ENCODE measurements around the gene LHX5.

Gene LHX5

DNA sequence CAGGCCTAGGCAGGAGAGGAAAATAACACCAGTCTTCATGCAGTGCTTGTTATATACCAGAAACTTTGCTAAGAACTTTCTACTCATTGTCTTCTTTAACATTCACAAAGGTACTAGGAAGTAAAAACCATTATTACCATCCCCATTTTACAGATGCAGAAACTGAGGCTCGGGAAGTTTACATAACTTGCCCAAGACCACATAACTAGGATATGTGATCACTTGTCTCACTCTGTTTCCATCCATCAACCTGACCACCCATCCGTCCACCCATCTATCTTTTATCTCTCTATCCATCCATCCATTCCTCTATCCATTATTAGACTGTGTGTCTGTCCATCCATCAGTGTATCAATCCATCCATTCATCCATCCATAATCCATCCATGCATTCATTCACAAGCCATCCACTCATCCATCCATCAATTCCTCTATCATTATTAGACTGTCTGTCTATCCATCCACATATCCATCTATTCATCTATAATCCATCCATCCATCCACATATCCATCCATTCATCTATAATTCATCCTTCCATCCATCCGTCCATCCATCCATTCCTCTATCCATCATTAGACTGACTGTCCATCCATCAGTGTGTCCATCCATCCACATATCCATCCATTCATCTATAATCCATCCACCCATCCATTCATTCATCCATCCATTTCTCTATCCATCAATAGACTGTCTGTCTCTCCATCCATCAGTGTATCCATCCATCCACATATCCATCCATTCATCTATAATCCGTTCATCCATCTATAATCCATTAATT, 33.0 kb downstream of the LHX5 start:
- no peak for DNase-seq

DNA sequence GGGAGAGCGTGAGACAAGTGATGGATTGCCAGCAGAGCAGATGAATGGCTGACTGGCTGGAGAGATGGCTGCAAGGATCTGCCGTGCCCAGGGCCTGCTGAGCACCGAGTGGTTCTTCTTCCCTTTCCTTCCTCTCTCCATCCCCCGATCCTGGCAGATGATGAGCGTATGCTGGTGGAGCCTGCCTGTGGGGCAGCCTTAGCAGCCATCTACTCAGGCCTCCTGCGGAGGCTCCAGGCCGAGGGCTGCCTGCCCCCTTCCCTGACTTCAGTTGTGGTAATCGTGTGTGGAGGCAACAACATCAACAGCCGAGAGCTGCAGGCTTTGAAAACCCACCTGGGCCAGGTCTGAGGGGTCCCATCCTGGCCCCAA, 34.0 kb downstream of the LHX5 start:
- DNase-seq = no peak

DNA sequence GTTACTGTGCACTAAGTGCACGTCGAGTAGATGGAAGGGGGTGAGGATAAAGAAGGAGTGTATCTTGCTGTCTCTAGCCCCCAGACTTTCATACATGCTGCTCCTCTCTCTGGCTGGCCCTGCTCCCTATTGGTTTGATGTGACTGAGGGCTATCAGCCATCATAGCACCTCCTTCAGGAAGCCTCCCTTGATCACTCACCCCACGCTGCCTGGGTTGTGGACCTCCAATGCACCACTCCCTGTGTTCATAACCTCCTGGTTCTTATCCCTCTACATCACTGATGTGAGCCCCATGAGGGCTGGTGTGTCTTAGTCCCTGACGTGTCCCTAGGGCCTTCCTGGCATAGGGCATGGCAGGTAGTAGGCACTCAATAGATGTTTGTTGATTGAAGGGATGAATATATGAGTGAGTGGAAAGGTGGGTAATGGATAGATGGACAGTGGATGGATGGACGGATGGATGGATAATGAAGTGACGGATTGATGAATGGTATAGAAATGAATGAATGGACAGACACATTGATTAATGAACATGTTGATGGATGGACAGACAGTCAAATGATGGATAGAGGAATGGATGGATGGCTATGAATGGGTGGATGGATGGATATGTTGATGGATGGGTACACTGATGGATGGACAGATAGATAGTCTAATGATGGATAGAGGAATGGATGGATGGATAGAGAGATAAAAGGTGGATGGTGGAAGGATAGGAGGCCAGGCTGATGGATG, 34.5 kb downstream of the LHX5 start:
- DNase-seq = no peak

DNA sequence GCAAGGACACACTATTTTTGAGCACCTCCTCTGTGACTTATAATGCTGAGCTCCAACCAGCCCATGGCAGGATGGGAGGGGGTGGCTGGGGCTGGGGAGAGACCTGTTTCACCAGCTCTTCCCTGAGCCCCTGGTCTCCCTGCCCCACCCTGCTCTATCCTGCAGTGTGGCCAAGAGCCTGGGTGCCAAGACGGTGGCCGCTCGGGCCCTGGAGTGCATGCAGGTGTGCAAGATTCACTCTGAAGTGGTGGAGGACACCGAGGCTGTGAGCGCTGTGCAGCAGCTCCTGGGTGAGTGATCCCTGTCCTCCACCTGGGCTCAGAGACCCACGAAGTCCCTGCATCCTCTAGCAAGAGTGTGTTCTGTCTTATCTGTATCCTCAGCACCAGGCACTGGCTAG, 35.1 kb downstream of the LHX5 start:
- no peak for DNase-seq

DNA sequence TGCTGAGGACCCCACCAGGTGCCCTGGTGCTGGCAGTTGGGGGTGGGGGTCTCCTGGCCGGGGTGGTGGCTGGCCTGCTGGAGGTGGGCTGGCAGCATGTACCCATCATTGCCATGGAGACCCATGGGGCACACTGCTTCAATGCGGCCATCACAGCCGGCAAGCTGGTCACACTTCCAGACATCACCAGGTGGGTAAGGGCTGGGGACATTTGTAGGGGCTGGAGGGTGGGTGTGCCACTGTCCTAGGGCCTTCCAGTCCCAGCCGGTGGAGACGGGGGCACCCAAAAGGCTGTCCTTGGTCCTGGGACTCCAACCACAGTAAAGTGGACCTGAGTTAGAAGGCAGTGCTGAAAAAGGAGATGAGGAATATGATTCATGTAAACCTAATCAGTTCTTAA, 36.3 kb downstream of the LHX5 start:
- no peak for DNase-seq

DNA sequence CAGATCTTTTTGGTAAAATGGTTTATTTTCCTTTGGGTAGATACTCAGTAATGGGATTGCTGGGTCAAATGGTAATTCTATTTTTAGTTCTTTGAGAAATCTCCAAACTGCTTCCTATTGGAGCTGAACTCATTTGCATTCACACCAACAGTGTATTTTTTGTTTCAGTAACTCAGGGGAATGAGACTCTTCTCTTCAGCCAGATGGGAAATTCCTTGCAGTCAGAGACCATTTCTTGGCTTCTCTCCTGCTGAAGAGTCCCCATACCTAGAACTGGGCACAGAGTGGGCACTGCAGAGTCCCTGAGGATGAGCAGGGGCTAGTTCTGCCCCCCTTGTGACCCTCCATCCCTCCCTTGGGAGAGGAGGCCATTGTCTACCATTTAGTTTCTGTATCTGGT, 38.7 kb downstream of the LHX5 start:
- DNase-seq = no peak

DNA sequence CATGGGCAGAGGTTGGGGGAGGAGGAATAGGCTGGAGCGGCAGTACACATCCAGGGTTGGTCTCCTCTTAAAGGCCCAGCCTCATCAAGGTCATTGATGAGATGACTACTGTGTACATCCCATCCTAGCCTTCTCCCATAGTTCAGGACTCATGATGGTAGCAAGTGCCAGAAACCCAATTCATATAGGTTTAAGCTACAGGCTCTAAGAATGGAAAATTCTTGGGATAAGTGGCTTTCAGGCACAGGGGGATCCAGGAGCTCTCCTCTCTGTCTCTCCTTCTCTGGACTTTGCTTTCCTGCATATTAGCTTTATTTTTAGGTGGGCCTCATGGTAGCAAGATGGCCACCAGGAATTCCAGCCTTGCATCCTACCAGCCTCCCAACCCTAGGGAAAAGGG, 43.2 kb downstream of the LHX5 start:
- DNase-seq = no peak

DNA sequence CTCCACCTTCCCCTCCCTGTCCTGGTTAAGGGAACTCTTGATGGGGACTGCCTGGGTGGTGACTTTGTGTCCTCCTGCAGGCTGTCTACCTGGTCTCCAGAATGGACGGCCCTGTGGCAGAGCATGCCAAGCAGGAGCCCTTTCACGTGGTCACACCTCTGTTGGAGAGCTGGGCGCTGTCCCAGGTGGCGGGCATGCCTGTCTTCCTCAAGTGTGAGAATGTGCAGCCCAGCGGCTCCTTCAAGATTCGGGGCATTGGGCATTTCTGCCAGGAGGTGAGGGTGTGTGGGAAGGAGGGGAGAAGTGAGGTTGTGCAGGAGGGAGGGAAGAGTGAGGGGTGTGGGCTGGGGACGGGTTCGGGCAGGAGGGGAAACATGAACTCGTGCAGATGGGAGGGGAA, 43.8 kb downstream of the LHX5 start:
- DNase-seq = no peak

DNA sequence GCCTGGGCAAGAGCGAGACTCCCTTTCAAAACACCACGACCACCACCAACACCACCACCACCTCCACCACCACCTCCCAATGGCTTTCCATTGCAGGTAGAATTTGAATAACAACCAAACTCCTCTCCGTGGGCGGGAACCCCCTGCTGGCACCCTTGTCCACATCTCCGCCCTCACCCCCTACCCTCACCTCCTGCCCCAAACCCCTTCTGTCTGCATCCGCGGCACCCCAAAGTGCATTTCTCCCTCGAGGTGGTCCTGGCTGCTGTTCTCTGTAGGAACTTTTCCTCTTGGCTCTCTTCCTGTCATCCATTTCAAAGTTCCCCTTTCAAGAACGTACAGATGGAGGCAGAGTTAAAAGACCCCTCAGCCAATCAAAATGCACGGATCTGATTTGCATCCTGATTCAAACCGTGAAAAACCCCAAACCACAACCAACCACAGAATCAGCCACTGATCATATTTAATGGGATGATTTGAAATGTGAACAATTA, 45.7 kb downstream of the LHX5 start:
- DNase-seq = no peak

DNA sequence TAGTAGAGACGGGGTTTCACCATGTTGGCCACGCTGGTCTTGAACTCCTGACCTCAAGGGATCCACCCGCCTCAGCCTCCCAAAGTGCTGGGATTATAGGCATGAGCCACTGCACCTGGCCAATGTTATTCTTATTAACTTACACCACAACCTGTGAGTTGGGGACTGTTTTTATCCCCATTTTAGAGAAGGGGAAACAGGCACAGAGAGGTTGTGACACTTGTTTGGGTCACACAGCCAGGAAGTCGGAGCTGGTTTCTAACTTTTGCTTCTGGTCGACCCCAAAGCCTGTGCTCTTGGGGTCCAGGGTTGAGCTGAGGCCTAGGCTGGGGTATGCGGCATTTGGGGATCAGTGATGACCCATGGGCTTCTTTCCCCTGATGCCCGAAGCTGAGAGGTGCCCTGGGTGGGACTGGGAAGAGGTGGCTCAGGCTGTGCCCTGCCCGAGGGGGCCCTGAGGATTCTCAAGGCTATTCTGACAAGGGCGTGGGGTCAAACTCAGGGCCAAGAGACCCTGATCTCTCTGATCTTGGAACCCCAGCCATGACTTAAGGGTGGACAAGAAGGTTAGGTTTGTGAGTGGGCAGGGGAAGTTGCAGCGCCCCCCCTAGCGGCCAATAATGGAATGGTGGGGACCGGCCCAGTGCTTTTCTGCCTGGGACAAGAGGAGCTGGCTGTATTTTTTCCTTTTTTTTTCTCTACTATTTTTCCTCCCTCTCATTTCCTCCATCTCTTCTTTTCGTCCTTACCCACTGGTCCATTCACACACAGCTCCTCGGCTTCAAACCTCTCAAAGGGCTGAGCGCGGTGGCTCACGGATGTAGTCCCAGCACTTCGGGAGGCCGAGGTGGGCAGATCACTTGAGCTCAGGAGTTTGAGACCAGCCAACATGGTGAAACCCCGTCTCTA, 46.5 kb downstream of the LHX5 start:
- peak; percentile 37 to 43 for DNase-seq

DNA sequence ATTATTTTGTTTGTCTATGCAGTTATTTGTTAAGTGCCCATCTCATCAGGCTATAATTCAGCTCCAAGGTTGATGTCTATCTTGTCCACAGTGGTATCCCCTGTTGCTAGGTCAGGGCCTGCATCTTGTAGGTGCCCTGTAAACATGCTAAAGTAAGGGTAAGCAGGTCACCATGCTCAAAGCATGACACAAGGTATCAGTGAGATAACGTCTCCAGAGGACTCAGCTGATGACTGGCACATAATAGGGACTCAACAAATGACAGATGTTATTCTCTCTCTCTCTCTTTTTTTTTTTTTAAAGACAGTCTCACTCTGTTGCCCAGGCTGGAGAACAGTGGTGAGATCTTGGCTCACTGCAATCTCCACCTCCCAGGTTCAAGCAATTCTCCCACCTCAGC, 47.2 kb downstream of the LHX5 start:
- no peak for DNase-seq

DNA sequence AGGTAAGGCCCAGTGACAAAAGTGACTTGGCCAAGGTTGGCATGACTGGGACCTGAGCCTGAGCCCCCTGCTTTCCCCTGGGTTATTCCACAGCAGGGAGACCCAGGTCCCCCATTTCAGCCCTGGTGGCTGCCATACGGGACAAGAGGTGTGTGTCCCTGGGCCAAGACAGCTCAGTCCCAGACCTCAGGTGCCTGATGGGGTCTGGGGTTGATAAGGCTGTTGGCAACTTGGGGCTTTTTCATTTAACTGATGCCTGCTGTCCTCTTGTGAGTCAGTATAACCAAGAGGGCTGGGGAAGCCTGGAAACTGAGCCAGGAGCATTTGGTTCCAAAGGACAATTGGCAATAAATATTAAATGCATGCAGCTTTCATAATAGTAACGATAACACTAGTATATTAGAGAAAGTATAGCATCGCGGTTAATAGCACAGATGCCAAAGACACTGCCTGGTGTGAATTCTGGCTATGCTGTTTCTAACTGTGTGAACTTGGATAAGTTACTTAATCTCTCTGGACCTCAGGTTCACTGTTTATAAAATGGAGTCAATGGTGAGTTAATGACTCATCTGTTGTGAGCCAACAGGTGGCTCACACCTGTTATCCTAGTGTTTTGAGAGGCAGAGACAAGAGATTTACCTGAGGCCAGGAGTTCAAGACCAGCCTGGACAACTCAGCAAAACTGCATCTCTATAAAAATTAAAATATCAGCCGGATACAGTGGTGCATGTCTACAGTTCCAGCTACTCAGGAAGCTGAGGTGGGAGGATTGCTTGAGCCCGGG, 48.6 kb downstream of the LHX5 start:
- no peak for DNase-seq

DNA sequence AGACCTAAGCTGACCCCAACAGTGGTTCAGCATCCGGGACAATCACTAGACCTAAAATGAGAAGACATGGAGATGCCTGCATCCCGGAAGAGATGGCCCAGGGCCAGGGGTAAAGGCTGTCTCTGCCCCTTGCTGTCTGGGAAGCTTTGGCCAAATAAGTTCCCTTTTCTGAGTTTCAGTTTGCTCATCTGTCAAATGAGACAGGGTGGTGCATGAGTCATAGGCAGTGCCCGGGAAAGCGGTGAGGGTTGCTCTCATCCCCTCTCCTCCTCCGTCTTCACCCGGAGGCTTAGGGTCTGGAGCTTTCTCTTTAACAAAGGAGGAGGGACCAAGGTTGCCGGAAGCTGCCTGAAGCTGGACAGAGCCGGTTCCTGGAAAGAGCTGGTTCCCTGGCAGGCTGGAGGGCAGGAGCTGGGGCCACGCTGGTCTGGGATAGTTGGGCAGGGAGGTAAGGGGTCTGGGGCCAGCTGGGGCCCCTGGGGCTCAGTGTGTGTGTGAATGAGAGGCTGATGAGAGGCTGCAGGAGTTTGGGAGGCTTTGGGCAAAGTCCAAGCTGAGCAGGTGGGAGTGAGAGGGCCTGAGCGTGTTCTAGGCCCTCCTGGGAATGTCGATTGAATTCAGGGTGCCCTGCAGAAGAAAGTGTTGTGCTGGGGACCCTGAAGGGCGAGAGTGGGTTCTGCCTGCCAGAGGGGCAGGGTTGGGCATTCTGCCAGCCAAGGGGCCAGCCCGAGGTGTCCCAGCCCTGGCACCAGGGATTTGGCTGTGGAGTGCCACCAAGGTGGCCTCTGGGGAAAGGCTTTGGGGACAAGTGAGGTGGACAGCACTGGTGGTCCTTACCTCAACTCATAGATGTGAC, 49.4 kb downstream of the LHX5 start, which contains the start of gene SDSL:
SDSL (plus strand) TSS at position 351 of the 856 bp plus-strand sequence. CDS start 5,603 bp downstream, outside the sequence.
- peak; percentile 16 to 80 for DNase-seq

DNA sequence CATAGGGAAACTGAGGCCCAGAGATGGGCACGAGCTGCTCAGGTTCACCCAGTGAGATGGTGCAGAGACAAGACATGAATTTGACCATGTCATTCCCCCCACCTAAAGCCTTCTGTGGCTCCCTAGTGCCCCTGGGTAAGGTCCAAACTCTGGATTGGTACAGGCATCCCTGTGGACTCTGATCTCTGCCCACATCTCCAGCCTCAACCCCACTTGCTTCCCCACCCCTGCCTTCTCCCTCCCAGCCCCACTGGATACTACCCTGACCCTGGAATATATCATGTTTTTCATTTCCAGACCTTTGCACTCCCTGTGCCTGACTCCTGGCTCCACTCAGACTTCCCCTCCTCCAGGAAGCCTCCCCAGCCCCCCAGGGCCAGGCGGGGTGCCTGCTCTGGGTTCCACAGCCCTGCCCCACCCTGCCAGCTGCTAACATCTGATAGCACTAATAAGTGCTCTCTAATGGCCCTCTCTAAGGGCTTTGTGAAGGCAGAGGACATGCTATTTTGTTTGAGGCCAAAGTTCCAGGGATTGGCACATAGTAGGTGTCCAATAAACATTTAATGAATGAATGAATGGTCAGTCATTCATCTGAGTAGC, 50.6 kb downstream of the LHX5 start:
- DNase-seq = no peak

DNA sequence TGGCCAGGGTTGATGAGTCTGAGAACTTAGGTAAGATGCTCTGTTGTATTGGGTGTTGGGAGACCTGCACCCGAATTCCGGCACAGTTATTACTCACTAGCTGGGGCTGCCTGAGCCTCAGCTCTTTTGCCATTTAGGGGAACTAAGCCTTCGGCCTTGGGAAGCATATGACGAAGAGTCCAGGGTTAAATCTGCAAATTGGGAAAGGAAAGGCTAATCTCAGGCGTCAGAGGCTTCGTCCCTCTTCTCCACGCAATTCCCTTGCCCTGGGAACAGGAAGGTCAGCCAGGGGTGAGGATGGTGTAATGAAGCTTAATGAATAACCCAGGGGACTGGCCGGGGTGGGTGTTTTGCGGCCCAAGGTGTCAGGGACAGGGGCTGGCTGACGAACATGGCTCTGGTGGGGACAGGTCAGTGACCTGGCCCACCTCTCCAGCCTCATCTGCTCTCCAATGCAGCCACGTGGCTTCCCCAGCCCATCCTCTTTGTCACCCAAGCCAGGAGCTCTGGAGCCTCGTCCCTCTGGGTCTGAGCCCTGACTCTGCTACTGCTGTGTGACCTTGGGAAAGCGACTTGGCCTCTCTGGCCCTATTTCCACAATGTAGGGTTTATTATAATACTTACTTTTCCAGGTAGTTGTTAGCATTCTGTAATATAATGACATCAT, 53.3 kb downstream of the LHX5 start:
- no peak for DNase-seq

DNA sequence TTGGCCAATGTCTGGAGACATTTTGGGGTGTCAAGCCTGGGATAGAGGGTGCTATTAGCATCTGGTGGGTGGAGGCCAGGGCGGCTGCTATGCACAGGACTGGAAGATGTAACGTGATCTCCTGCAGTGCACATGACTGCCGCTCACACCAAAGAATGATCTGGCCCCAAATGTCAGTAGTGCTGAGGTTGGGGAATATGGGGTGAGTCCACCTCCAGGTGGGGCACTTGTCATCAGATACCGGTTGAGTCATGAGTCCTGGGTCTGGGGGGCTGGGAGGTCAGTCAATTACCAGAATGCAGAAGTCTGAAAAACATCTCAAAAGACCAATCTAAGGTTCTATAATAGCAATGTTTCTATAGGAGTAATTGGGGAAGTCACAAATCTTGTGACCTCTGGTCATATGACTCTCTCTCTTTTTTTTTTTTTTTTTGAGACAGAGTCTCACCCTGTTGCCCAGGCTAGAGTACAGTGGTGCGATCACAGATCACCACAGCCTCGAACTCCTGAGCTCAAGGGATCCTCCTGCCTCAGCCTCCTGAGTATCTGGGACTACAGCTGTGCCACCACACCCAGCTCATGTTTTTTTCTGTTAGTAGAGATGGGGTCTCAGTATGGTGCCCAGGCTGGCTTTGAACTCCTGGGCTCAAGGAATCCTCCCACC, 55.4 kb downstream of the LHX5 start:
- DNase-seq = peak in 1 of 2 donors; percentile 70

DNA sequence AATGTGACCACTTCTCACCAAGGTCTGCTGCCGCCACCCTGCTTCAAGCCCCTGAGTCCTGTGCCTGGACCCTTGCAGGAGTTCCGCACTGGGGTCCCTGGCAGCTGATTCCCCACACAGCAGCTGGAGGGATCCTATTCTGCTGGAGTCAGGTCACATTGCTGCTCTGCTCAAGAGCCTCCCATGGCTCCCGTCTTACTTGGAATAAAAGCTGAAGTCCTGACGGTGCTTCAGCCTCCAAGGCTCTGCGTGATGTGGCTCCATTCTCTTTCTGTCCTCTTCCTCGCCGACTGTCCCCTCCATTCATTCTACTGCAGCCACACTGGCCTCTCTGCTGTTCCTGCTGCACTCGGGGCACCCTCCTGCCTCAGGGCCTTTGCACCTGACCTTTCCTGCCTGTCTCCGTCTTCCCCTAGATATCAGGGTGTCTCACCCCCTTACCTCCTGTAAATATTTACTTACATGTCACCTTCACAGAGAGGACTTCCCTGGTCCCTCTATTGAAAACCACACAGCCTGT, 57.1 kb downstream of the LHX5 start:
- DNase-seq = no peak

DNA sequence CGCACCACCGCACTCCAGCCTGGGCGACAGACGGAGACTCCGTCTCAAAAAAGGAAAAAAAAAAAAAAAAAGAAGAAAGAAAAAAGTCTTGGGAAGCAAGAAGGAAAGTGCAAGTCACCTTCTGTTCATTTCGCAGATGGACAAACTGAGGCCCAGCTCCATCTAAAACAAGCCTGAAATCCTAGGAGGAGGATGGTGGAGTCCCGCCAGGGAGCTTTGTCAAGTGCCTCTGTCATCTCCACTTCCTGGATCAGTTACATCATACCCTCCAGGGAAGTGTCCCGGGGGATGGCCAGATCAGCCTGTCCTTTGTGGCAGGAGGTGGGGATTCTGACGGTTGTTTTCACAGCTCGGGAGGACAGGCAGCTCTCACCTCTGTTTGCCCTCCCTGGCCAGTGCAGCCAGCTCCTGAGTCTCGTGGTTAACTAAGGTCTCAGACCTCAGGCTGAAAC, 58.2 kb downstream of the LHX5 start:
- no peak for DNase-seq
